PC-3 (cell line): ENCODE measurements around the gene PLEKHO2.

ENCODE experiments used
- CTCF ChIP-seq: fragments of 300-600 bp; sonication (generic); conservative IDR thresholded peaks from 2 replicates; pipeline ENCODE4 v1.5.1; 2017; ENCODE audit warnings: antibody characterized with exemption, low read depth, mild to moderate bottlenecking, low read length
- EZH2 ChIP-seq: fragments of 300-600 bp; sonication (generic); IDR thresholded peaks from one replicate; pipeline ENCODE4 v1.6.1; 2017; ENCODE audit warnings: antibody characterized with exemption, mild to moderate bottlenecking, low read length; ENCODE audit not compliant: unreplicated experiment

- TF ChIP-seq CTCF (no peak), EZH2 (no peak)
Observed at GRCh38 chr15:64858021-64858575, 16.4 kb downstream of the PLEKHO2 start.
